Pancreas (tissue), 10 donors: Measurements from ENCODE around the gene MAP7. TPM values are rescaled to one million over a fixed set of nuclear protein-coding genes. Genes with fewer than 3 reads are reported as not detected.

ENCODE experiments used
- ATAC-seq, 4 donors: fragments of 200-7000 bp; cut with Tn5 transposase; one replicate each; pipeline versions ENCODE4 v1.8.0 to v1.9.1; 2020; ENCODE audit warnings: mild to moderate bottlenecking in 4 of 4, moderate library complexity in 4 of 4
- DNase-seq, 6 donors: peaks; one replicate each; pipeline ENCODE4 v3.0.0-alpha.2; 2020
- FAIRE-seq: peaks from 2 replicates; lab custom pipeline; 2012; peaks lifted over from hg19 to GRCh38; lab: Jason Lieb, UNC
- H3K27ac ChIP-seq, 4 donors: fragments of 200-600 bp; sonication (generic); 1 replicate in 3 of 4; 2 replicates in 1 of 4; pipeline versions ENCODE4 v1.5.0 to v1.8.0; 2020
- H3K27me3 ChIP-seq, 4 donors: fragments of 200-600 bp; one replicate each; pipeline ENCODE4 v1.8.0; 2021
- H3K36me3 ChIP-seq, 3 donors: fragments of 200-600 bp; sonication (generic) in 1 of 3; one replicate each; pipeline versions ENCODE4 v1.5.0 to v1.8.0; 2020 to 2021
- H3K4me1 ChIP-seq, 3 donors: fragments of 200-600 bp; one replicate each; pipeline ENCODE4 v1.8.0; 2021
- H3K4me3 ChIP-seq, 4 donors: fragments of 200-600 bp; sonication (generic) in 2 of 4; one replicate each; pipeline versions ENCODE4 v1.5.0 to v1.8.0; 2020 to 2021
- H3K9me3 ChIP-seq, 4 donors: fragments of 200-600 bp; one replicate each; pipeline ENCODE4 v1.8.0; 2021
- WGBS, 2 donors: extraction: QIAGEN DNeasy Blood & Tissue Kit; methylation state at CpG; one replicate each; pipeline ENCODE4 v1.1.7; 2013; 5-methylcytosine and 5-hydroxymethylcytosine counted together
- intact Hi-C, 3 donors: fragments of 100-400 bp; cut with DNase I; formaldehyde crosslinking; loops; one replicate each; pipeline versions ENCODE4 v1.11.1 to v1.14.2; 2022
- polyA plus RNA-seq, 2 donors: library from polyadenylated mRNA; stranded (reverse); fragments of 200-250 nt; gene quantifications; one replicate each; pipeline ENCODE4 v1.2.3, GENCODE V29; 2013
- total RNA-seq, 6 donors: library from RNA; stranded (reverse); fragmentation: NEBNext Ultra II Directional in 4 of 6; extraction: Animal tissue kit (Norgen Biotek cat#: 25700) in 4 of 6; gene quantifications; one replicate each; pipeline versions ENCODE4 v1.2.1 to v1.2.4, GENCODE V29; 2021 to 2023
- TF ChIP-seq, protein P1 (sequence below), 4 donors: fragments of 200-600 bp; sonication (generic) in 3 of 4; IDR thresholded peaks; one replicate each; pipeline versions ENCODE4 v1.5.0 to v1.8.0; 2021; ENCODE audit warnings: antibody characterized with exemption in 4 of 4
- donor health status: healthy with polysubstance abuse.
- donor health status: DM: no; HTN: no; CAD: no; lungs with moderate emphysema.
- donor health status: DM: no; HTN: no; CAD: no.
- donor health status: control.
- donor health status: control.
- donor health status: Bipolar disorder and iron deficiency.
- donor health status: DM: yes; HTN: yes; CAD: no.
- donor health status: DM: no; HTN: no; CAD: no.
- donor health status: DM: no; HTN: no; CAD: no.
- donor health status: DM: yes; HTN: yes; CAD: no.

MAP7 gene
- total and polyA plus RNA-seq, 8 donors: 10.7 to 37.9 (median 24.9) TPM

- no peaks in the 10 kb centered on the region for H3K4me1 ChIP-seq
- FAIRE-seq (no peak), DNase-seq (peak in 1 of 6 donors; percentile 28), ATAC-seq (peak in 2 of 4 donors; percentile 58 to 60)
- H3K36me3 ChIP-seq: peaks cover 0 to 33% (median 0%) of the 10 kb centered on the region in 3 donors
- TF ChIP-seq, protein P1, sequence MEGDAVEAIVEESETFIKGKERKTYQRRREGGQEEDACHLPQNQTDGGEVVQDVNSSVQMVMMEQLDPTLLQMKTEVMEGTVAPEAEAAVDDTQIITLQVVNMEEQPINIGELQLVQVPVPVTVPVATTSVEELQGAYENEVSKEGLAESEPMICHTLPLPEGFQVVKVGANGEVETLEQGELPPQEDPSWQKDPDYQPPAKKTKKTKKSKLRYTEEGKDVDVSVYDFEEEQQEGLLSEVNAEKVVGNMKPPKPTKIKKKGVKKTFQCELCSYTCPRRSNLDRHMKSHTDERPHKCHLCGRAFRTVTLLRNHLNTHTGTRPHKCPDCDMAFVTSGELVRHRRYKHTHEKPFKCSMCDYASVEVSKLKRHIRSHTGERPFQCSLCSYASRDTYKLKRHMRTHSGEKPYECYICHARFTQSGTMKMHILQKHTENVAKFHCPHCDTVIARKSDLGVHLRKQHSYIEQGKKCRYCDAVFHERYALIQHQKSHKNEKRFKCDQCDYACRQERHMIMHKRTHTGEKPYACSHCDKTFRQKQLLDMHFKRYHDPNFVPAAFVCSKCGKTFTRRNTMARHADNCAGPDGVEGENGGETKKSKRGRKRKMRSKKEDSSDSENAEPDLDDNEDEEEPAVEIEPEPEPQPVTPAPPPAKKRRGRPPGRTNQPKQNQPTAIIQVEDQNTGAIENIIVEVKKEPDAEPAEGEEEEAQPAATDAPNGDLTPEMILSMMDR (IDR thresholded peaks at IDR 0.05): no peak
- H3K27ac ChIP-seq: no peak overlapping the region
- intact Hi-C loops: no loop called here
- H3K9me3 ChIP-seq: no peaks in the 10 kb centered on the region
- H3K27me3 ChIP-seq: no peaks in the 10 kb centered on the region
- WGBS, 2 donors: 76 to 78% methylated on average over 11 of the region's 11 CpGs
- no peak overlapping the region for H3K4me3 ChIP-seq
Observed at GRCh38 chr6:136365776-136366354, 184.4 kb downstream of the MAP7 start.

DNA sequence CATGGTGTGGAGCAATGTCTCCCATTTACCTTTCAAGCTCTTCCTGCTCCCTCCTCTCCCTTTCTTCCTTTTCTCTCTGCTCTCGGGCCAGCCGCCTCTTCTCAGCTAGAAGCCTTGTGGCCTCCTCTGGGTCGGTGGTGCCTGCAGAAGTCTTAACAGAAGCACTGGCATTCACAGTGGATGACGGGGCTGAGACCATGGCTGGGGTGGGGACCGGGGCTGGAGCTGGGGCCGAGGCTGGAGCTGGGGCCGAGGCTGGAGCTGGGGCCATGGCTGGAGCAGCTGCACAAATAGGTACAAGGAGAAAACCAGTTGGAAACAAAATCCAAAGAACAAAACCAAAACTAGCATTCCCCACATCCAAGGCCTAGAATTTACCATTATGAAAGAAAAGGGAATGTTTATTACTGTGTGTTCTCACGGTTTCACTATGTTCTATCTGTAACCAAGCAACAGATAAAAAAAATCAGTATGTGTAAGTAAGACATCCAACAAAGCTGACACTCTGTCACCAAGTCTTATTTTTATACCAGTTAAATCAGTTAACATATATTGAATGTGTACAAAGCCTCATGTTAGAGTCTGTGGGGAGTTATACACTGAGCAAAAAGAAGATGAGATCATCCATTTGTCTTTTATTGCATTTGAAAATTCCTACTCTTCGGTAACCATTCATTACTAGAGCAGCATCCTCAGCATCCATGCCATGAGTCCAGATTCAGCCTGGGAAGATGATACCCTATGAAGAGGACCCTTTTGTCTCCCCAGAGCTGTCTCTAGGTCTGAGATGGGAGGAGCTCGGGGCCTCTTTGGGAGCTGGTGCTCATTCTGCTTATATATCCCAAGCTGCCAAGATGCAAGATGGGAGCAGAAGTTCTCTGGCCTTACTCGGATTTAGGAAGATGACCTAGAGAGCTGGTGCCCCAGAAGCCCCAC, 187.5 kb downstream of the MAP7 start:
- 91 to 92% methylated on average over 11 of the region's 11 CpGs for WGBS, 2 donors
- intact Hi-C loops: no loop called here
- H3K4me1 ChIP-seq: no peaks in the 10 kb centered on the region
- FAIRE-seq (no peak), DNase-seq (no peak), ATAC-seq (no peak)
- H3K36me3 ChIP-seq: peaks cover 0 to 50% (median 0%) of the 10 kb centered on the region in 3 donors
- H3K9me3 ChIP-seq: no peaks in the 10 kb centered on the region
- TF ChIP-seq, protein P1 (IDR thresholded peaks at IDR 0.05): no peak
- H3K4me3 ChIP-seq: no peak overlapping the region
- no peaks in the 10 kb centered on the region for H3K27me3 ChIP-seq
- no peak overlapping the region for H3K27ac ChIP-seq

DNA sequence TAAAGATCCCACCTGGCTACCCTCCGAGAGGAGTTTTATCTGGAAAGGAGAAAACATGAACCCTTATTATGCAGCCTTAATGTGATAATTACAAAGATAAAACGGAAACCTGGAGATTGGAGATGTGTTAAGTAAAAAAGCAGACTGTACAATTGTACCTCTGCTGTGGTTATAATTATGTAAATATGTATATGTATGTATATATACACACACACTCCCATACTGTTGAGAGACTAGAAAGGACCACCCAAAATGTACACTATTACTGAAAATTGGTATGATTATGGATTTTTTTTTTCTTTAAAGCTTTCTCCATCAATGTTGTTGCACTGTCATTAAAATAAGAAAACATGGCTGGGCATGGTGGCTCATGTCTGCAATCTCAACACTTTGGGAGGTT, 188.4 kb downstream of the MAP7 start:
- DNase-seq (no peak), ATAC-seq (no peak), FAIRE-seq (no peak)
- Histone ChIP-seq H3K27me3 (no peaks in the 10 kb centered on the region), H3K4me1 (no peaks in the 10 kb centered on the region), H3K36me3 (peaks cover 0 to 54% (median 0%) of the 10 kb centered on the region in 3 donors), H3K9me3 (no peaks in the 10 kb centered on the region), H3K27ac (no peak overlapping the region), H3K4me3 (no peak overlapping the region)
- 85 to 91% methylated on average over 2 of the region's 2 CpGs for WGBS, 2 donors
- intact Hi-C loops: no loop called here
- TF ChIP-seq, protein P1 (IDR thresholded peaks at IDR 0.05): no peak

GRCh38 chr6:136360783-136361182, 189.4 kb downstream of the MAP7 start:
- intact Hi-C loops: no loop called here
- DNase-seq (peak in 1 of 6 donors; percentile 56), FAIRE-seq (no peak), ATAC-seq (no peak)
- Histone ChIP-seq H3K9me3 (no peaks in the 10 kb centered on the region), H3K27me3 (no peaks in the 10 kb centered on the region), H3K4me1 (no peaks in the 10 kb centered on the region), H3K4me3 (no peak overlapping the region), H3K27ac (no peak overlapping the region), H3K36me3 (peaks cover 0 to 61% (median 0%) of the 10 kb centered on the region in 3 donors)
- 94 to 95% methylated on average over 30 of the region's 30 CpGs for WGBS, 2 donors
- TF ChIP-seq, protein P1 (IDR thresholded peaks at IDR 0.05): no peak
